Breast epithelium (tissue), 4 donors: ENCODE measurements around the gene MICALL1. TPM values are rescaled to one million over a fixed set of nuclear protein-coding genes. Genes with fewer than 3 reads are reported as not detected.
A peak's percentile ranks its signal among the peaks of the same experiment; 100 is the strongest.

Source experiments
- DNase-seq, 2 donors: peaks; one replicate each; pipeline ENCODE4 v3.0.0-alpha.2; 2019; ENCODE audit warnings: low spot score in 2 of 2
- H3K27ac ChIP-seq, 2 donors: fragments of 200-600 bp; sonication (generic) in 1 of 2; one replicate each; pipeline ENCODE4 v1.5.1; 2016 to 2019; ENCODE audit warnings: mild to moderate bottlenecking in 1 of 2
- H3K27me3 ChIP-seq, 2 donors: fragments of 200-600 bp; sonication (generic) in 1 of 2; one replicate each; pipeline versions ENCODE4 v1.5.1 to v1.6.0; 2017 to 2019; ENCODE audit warnings: control low read depth in 1 of 2, mild to moderate bottlenecking in 1 of 2
- H3K36me3 ChIP-seq: fragments of 200-600 bp; one replicate; pipeline ENCODE4 v1.5.1; 2019
- H3K4me1 ChIP-seq, 2 donors: fragments of 200-600 bp; sonication (generic); one replicate each; pipeline ENCODE4 v1.5.1; 2016 to 2019; ENCODE audit warnings: control low read depth in 1 of 2
- H3K4me3 ChIP-seq, 3 donors: fragments of 200-600 bp; sonication (generic); 1 replicate in 2 of 3; 2 replicates in 1 of 3; pipeline ENCODE4 v1.5.1; 2016 to 2019; ENCODE audit warnings: mild to moderate bottlenecking in 3 of 3, moderate library complexity in 2 of 3
- H3K9me3 ChIP-seq, 2 donors: fragments of 200-600 bp; sonication (generic) in 1 of 2; one replicate each; pipeline ENCODE4 v1.5.1; 2016 to 2019; ENCODE audit warnings: control low read depth in 1 of 2
- POLR2A ChIP-seq: fragments of 450-650 bp; IDR thresholded peaks from one replicate; pipeline ENCODE4 v1.6.1; 2016; ENCODE audit warnings: antibody characterized with exemption, mild to moderate bottlenecking, moderate library complexity
- POLR2AphosphoS5 ChIP-seq, 3 donors: sonication (generic); formaldehyde crosslinking; IDR thresholded peaks; one replicate each; pipeline ENCODE4 v1.6.1; 2017; ENCODE audit warnings: antibody characterized with exemption in 3 of 3
- intact Hi-C: fragments of 100-400 bp; cut with DNase I; formaldehyde crosslinking; loops from one replicate; pipeline ENCODE4 v1.15.1; 2023; ENCODE audit warnings: low total_unique reads
- total RNA-seq, 3 donors: library from RNA; depleted of rRNA; stranded (reverse); fragments of >200 nt; gene quantifications; one replicate each; pipeline ENCODE4 v1.1.0, GENCODE V29; 2016
- TF ChIP-seq, protein P1 (sequence below), 3 donors: fragments of 450-650 bp; IDR thresholded peaks; one replicate each; pipeline ENCODE4 v1.5.1; 2016 to 2017; ENCODE audit warnings: antibody characterized with exemption in 3 of 3, mild to moderate bottlenecking in 3 of 3, moderate library complexity in 3 of 3

The MICALL1 gene, protein sequence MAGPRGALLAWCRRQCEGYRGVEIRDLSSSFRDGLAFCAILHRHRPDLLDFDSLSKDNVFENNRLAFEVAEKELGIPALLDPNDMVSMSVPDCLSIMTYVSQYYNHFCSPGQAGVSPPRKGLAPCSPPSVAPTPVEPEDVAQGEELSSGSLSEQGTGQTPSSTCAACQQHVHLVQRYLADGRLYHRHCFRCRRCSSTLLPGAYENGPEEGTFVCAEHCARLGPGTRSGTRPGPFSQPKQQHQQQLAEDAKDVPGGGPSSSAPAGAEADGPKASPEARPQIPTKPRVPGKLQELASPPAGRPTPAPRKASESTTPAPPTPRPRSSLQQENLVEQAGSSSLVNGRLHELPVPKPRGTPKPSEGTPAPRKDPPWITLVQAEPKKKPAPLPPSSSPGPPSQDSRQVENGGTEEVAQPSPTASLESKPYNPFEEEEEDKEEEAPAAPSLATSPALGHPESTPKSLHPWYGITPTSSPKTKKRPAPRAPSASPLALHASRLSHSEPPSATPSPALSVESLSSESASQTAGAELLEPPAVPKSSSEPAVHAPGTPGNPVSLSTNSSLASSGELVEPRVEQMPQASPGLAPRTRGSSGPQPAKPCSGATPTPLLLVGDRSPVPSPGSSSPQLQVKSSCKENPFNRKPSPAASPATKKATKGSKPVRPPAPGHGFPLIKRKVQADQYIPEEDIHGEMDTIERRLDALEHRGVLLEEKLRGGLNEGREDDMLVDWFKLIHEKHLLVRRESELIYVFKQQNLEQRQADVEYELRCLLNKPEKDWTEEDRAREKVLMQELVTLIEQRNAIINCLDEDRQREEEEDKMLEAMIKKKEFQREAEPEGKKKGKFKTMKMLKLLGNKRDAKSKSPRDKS
- 10 to 100 TPM in 2 of 3 donors, 1 to 10 TPM in 1; 8.6 to 25.6 (median 22.0) TPM for total RNA-seq

DNA sequence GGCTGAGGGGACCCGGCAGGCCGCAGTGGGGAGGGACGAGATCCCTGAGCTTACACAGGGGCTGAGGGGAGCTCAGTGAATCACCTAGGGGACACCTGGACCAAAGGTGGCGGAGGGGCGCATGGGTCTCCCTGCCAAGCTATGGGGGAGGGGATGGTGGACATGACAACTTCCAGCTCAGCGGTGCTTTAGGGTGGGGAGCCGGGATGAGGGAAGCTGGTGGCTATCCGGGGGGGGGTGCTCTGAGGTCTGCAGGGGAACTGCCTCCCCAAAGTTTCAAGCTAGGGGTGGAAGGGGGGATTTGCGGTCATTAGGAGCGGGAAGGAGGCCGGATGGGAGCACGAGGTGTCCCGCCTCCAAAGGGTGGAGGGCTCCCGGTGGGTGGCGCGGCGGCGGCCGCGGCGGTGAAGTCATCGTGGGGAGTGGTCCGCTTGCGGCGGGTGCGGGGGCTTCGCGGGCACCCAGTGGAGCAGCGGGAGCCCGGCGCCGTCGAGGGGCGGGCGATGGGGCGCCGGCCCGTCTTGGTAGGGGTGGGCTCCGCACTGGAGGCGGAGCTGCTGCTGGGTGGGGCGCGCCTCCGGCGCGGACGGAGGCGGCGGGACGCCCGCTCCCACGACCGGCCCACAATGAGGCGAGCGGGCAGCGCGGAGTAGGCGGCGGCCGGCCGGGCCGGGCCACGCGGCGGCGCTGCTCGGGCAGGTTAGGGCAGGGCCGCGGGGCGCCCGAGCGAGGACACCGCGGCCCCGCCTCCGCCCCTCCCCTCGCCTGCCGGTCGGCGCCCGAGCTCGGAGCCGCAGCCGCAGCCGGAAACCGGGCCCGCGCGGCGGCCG lies at the start of gene MICALL1:
MICALL1 (plus strand) TSS at position 764 of the 830 bp plus-strand sequence. CDS start 126 bp downstream, outside the sequence.
- peak; percentile 58 to 64 for DNase-seq
- Histone ChIP-seq H3K9me3 (no peaks in the 10 kb centered on the region), H3K36me3 (no peaks in the 10 kb centered on the region), H3K4me1 (peaks cover 5 to 8% of the 10 kb centered on the region in 2 donors), H3K27me3 (no peaks in the 10 kb centered on the region), H3K4me3 (peak within 1 kb of the TSS; percentile 66 to 84 (median 69)), H3K27ac (peak within 1 kb of the TSS; percentile 90 to 96)
- intact Hi-C loops = no loop called here
- TF ChIP-seq POLR2AphosphoS5 (IDR thresholded peaks at IDR 0.05) (no peak), POLR2A (no peak)
- TF ChIP-seq, protein P1, sequence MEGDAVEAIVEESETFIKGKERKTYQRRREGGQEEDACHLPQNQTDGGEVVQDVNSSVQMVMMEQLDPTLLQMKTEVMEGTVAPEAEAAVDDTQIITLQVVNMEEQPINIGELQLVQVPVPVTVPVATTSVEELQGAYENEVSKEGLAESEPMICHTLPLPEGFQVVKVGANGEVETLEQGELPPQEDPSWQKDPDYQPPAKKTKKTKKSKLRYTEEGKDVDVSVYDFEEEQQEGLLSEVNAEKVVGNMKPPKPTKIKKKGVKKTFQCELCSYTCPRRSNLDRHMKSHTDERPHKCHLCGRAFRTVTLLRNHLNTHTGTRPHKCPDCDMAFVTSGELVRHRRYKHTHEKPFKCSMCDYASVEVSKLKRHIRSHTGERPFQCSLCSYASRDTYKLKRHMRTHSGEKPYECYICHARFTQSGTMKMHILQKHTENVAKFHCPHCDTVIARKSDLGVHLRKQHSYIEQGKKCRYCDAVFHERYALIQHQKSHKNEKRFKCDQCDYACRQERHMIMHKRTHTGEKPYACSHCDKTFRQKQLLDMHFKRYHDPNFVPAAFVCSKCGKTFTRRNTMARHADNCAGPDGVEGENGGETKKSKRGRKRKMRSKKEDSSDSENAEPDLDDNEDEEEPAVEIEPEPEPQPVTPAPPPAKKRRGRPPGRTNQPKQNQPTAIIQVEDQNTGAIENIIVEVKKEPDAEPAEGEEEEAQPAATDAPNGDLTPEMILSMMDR (IDR thresholded peaks at IDR 0.05) = peak in 1 of 3 donors; percentile 47

DNA sequence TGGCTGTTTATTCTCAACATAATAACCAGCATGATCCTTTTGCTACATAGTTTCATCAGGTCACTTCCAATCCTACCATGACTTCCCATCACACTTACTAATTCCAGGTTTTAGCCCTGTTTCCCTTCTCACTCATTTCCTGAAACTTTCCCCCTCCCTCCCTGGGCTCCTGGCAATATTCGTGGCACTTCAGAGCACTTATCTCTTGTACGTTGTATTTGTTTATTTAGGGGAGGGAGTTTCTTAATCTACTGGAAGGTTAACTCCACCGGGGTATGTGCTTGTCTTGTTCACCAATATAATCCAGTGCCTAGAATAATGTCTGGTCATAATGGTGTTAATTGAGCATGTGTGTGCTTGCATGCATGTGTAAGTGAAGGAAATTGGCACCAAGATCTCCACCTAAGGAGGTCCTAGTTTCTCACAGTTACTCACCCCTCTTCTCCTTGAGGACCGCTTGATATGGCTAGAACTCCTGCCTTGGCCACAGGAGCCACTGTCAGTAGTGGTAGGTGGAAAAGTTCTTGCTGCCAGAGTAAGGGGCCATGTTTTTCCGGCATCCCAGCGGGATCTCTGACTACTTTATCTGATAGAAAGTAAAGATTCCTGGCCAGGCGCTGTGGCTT lies 45.2 kb upstream of the MICALL1 start:
- no peak overlapping the region for H3K27ac ChIP-seq
- no peaks in the 10 kb centered on the region for H3K27me3 ChIP-seq
- H3K4me3 ChIP-seq = no peak overlapping the region
- no peaks in the 10 kb centered on the region for H3K36me3 ChIP-seq
- no peak for DNase-seq
- no peaks in the 10 kb centered on the region for H3K4me1 ChIP-seq
- H3K9me3 ChIP-seq = no peaks in the 10 kb centered on the region
- TF ChIP-seq POLR2A = no peak
- no peak for TF ChIP-seq POLR2AphosphoS5 (IDR thresholded peaks at IDR 0.05)
- TF ChIP-seq, protein P1 (IDR thresholded peaks at IDR 0.05) = no peak
- intact Hi-C loops = no loop called here

DNA sequence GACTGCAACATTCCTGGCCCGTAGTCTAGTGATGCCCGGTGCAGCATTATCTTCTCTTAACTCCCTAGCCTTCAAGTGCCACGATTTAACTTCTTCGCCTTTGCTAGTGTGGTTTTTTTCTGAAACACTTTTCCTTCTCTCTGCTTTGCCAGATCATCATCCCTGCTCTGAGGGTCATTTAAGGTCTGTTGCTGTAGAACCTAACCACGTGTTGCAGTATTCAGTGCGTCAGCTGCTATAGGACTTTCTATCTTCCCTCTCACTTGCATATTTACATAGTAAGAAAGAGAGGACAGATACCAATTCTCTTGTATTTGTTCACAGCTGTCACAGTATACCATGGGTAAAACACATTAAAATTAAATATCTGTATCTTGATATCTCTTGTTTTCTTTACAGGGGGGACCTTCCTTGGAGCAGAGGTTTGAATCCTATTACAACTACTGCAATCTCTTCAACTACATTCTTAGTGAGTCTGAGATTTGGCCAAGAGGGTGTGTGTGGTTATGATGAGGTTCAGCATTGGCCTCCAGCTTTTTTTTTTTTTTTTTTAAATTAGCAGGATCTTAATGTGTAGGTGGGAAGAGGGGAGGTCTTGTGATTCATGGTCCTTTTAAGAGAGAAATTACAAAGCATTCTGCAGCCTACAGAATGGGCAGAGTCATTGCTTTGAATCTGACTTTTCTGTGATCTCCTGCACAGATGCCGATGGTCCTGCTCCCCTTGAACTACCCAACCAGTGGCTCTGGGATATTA lies 43.3 kb upstream of the MICALL1 start:
- no peaks in the 10 kb centered on the region for H3K27me3 ChIP-seq
- H3K36me3 ChIP-seq = no peaks in the 10 kb centered on the region
- no peak overlapping the region for H3K4me3 ChIP-seq
- TF ChIP-seq, protein P1 (IDR thresholded peaks at IDR 0.05) = no peak
- TF ChIP-seq POLR2AphosphoS5 (IDR thresholded peaks at IDR 0.05) (no peak), POLR2A (no peak)
- DNase-seq = no peak
- no peaks in the 10 kb centered on the region for H3K9me3 ChIP-seq
- intact Hi-C loops = no loop called here
- no peak overlapping the region for H3K27ac ChIP-seq
- no peaks in the 10 kb centered on the region for H3K4me1 ChIP-seq

DNA sequence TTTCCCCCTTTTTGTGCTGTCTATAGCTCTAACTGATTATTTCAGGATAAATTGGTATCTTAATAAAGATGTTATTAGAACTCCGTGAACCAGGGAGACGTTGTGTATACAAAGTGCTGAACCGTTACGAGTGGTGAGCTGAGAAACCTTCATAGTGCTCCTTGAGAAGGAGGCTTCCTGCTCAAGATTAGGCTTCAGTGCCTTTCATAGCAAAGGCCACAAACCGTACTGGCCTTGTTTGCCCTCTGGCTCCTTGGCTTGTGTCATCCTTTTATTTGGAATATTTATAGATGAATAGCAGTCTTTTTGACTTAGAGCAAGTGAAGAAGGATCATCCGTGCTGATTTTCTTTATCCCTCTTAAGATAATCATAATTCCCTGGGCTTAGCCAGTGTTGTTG lies 40.6 kb upstream of the MICALL1 start:
- no peak for DNase-seq
- TF ChIP-seq POLR2A = no peak
- TF ChIP-seq, protein P1 (IDR thresholded peaks at IDR 0.05) = no peak
- no peak for TF ChIP-seq POLR2AphosphoS5 (IDR thresholded peaks at IDR 0.05)
- no peaks in the 10 kb centered on the region for H3K36me3 ChIP-seq

More for the DNA sequence above, 40.6 kb upstream of the MICALL1 start:
- H3K4me1 ChIP-seq = no peaks in the 10 kb centered on the region
- intact Hi-C loops = no loop called here
- no peak overlapping the region for H3K27ac ChIP-seq
- H3K27me3 ChIP-seq = no peaks in the 10 kb centered on the region
- no peaks in the 10 kb centered on the region for H3K9me3 ChIP-seq
- H3K4me3 ChIP-seq = no peak overlapping the region
